Neural crest cell (in vitro differentiated cells): ENCODE measurements around the gene ZNF641. TPM values are rescaled to one million over a fixed set of nuclear protein-coding genes. Genes with fewer than 3 reads are reported as not detected.
"Not testable (repeated sequence)": the region's sequence is repeated elsewhere in the genome, so short reads cannot be mapped to it uniquely, and the experiment has no call there.

Source experiments
- DNase-seq: peaks from one replicate; pipeline ENCODE4 v3.0.0; 2021; ENCODE audit warnings: low read depth, mixed read lengths, low spot score
- H3K27ac Mint-ChIP-seq: one replicate; pipeline ENCODE4 v1.8.0; 2021; ENCODE audit warnings: mild to moderate bottlenecking, mixed read lengths; ENCODE audit not compliant: unreplicated experiment
- H3K27me3 Mint-ChIP-seq: 2 replicates; pipeline ENCODE4 v1.8.0; 2021; ENCODE audit warnings: low read depth, mild to moderate bottlenecking, mixed read lengths
- H3K36me3 Mint-ChIP-seq: 2 replicates; pipeline ENCODE4 v1.8.0; 2021; ENCODE audit warnings: low read depth, mild to moderate bottlenecking, mixed read lengths
- H3K4me1 Mint-ChIP-seq: 2 replicates; pipeline ENCODE4 v1.8.0; 2021; ENCODE audit warnings: mixed read lengths
- H3K4me3 Mint-ChIP-seq: one replicate; pipeline ENCODE4 v1.8.0; 2021; ENCODE audit warnings: mild to moderate bottlenecking, mixed read lengths
- H3K9me3 Mint-ChIP-seq: 2 replicates; pipeline ENCODE4 v1.8.0; 2021; ENCODE audit warnings: mixed read lengths
- CTCF ChIP-seq: fragments of 200-600 bp; sonication (generic); conservative IDR thresholded peaks from 2 replicates; pipeline ENCODE4 v1.5.0; 2021; ENCODE audit warnings: antibody characterized with exemption, mild to moderate bottlenecking
- total RNA-seq: library from RNA; stranded (reverse); gene quantifications from 2 replicates; pipeline ENCODE4 v1.2.1, GENCODE V29; 2021

ZNF641 gene
- total RNA-seq, 1 donor from 2014 or later: 17.1 TPM

- TF ChIP-seq CTCF: no peak
- no peak overlapping the region for H3K4me3 Mint-ChIP-seq
- H3K27me3 Mint-ChIP-seq: no peaks in the 10 kb centered on the region
- H3K36me3 Mint-ChIP-seq: peaks cover 11% of the 10 kb centered on the region
- no peak overlapping the region for H3K27ac Mint-ChIP-seq
- H3K9me3 Mint-ChIP-seq: peaks cover 6% of the 10 kb centered on the region
- DNase-seq: no peak
- no peaks in the 10 kb centered on the region for H3K4me1 Mint-ChIP-seq
Observed at GRCh38 chr12:48336061-48336460, 14.7 kb downstream of the ZNF641 start.

- H3K9me3 Mint-ChIP-seq: peaks cover 6% of the 10 kb centered on the region
- no peak for DNase-seq
- H3K36me3 Mint-ChIP-seq: peaks cover 8% of the 10 kb centered on the region
- no peaks in the 10 kb centered on the region for H3K27me3 Mint-ChIP-seq
- H3K27ac Mint-ChIP-seq: no peak overlapping the region
- no peak overlapping the region for H3K4me3 Mint-ChIP-seq
- H3K4me1 Mint-ChIP-seq: no peaks in the 10 kb centered on the region
- no peak for TF ChIP-seq CTCF
Observed at GRCh38 chr12:48334808-48335207, 15.9 kb downstream of the ZNF641 start.

- H3K4me1 Mint-ChIP-seq, H3K27ac Mint-ChIP-seq, H3K9me3 Mint-ChIP-seq, H3K36me3 Mint-ChIP-seq, DNase-seq, H3K4me3 Mint-ChIP-seq, H3K27me3 Mint-ChIP-seq: not testable (repeated sequence)
Observed at GRCh38 chr12:48333680-48334079, 17.0 kb downstream of the ZNF641 start.

- no peak overlapping the region for H3K27ac Mint-ChIP-seq
- no peak overlapping the region for H3K4me3 Mint-ChIP-seq
- no peaks in the 10 kb centered on the region for H3K4me1 Mint-ChIP-seq
- peaks cover 10% of the 10 kb centered on the region for H3K36me3 Mint-ChIP-seq
- no peak for TF ChIP-seq CTCF
- no peak for DNase-seq
- peaks cover 10% of the 10 kb centered on the region for H3K9me3 Mint-ChIP-seq
- no peaks in the 10 kb centered on the region for H3K27me3 Mint-ChIP-seq
Observed at GRCh38 chr12:48331399-48331798, 19.3 kb downstream of the ZNF641 start.

- no peak for TF ChIP-seq CTCF
- peaks cover 3% of the 10 kb centered on the region for H3K27me3 Mint-ChIP-seq
- peaks cover 10% of the 10 kb centered on the region for H3K36me3 Mint-ChIP-seq
- no peak overlapping the region for H3K4me3 Mint-ChIP-seq
- H3K27ac Mint-ChIP-seq: no peak overlapping the region
- peaks cover 14% of the 10 kb centered on the region for H3K9me3 Mint-ChIP-seq
- H3K4me1 Mint-ChIP-seq: no peaks in the 10 kb centered on the region
- DNase-seq: no peak
Observed at GRCh38 chr12:48329199-48329939, 21.4 kb downstream of the ZNF641 start.

- DNase-seq: no peak
- Mint-ChIP-seq H3K4me3 (no peak overlapping the region), H3K9me3 (peaks cover 9% of the 10 kb centered on the region), H3K36me3 (peaks cover 2% of the 10 kb centered on the region), H3K4me1 (no peaks in the 10 kb centered on the region), H3K27me3 (no peaks in the 10 kb centered on the region), H3K27ac (no peak overlapping the region)
- no peak for TF ChIP-seq CTCF
Observed at GRCh38 chr12:48316491-48316890, 34.2 kb downstream of the ZNF641 start.
